PC-3 (cell line): ENCODE data around the gene CUEDC2. TPM values are rescaled to one million over a fixed set of nuclear protein-coding genes. Genes with fewer than 3 reads are reported as not detected.

ENCODE experiments used
- ATAC-seq: fragments of 200-7000 bp; cut with Tn5 transposase; 2 replicates; pipeline ENCODE4 v1.9.1; 2020; ENCODE audit warnings: mild to moderate bottlenecking, moderate library complexity
- BruUV-seq: library from RNA; stranded (reverse); fragments of 400-500 nt; replicated peaks from 2 replicates; lab custom pipeline; 2021; lab: Mats Ljungman, UMichigan
- CTCF ChIA-PET: fragments of 300-600 bp; sonication (Branson Sonifier 250); formaldehyde crosslinking; loops from one replicate; lab custom pipeline; 2022; ENCODE audit warnings: antibody characterized with exemption; lab: Charles Lee
- POLR2A ChIA-PET: fragments of 300-600 bp; sonication (Branson Sonifier 250); formaldehyde crosslinking; loops from one replicate; lab custom pipeline; 2022; ENCODE audit warnings: antibody characterized with exemption; ENCODE audit not compliant: unreplicated experiment; lab: Charles Lee
- DNase-seq: peaks from one replicate; pipeline ENCODE4 v3.0.0-alpha.2; 2015
- H2AFZ ChIP-seq: fragments of 300-600 bp; sonication (generic); 2 replicates; pipeline ENCODE4 v1.6.0; 2016; ENCODE audit warnings: antibody characterized with exemption, low read length
- H3F3A ChIP-seq: fragments of 300-600 bp; sonication (generic); one replicate; pipeline ENCODE4 v1.6.0; 2017; ENCODE audit warnings: antibody characterized with exemption, low read length, control low read depth, mild to moderate bottlenecking; ENCODE audit not compliant: unreplicated experiment
- H3K27ac ChIP-seq: fragments of 300-600 bp; sonication (generic); 2 replicates; pipeline ENCODE4 v1.5.1; 2016; ENCODE audit warnings: mild to moderate bottlenecking, low read length
- H3K27me3 ChIP-seq: fragments of 300-600 bp; sonication (generic); 2 replicates; pipeline ENCODE4 v1.6.1; 2016; ENCODE audit warnings: low read length, mixed read lengths
- H3K36me3 ChIP-seq: fragments of 300-600 bp; sonication (generic); 2 replicates; pipeline ENCODE4 v1.6.1; 2016; ENCODE audit warnings: low read depth, mixed run types, low read length, mixed read lengths
- H3K4me1 ChIP-seq: fragments of 300-600 bp; sonication (generic); 2 replicates; pipeline ENCODE4 v1.5.1; 2016; ENCODE audit warnings: low read length; ENCODE audit not compliant: insufficient read depth
- H3K4me2 ChIP-seq: fragments of 300-600 bp; sonication (generic); 2 replicates; pipeline ENCODE4 v1.6.0; 2016; ENCODE audit warnings: low read length
- H3K4me3 ChIP-seq: fragments of 300-600 bp; sonication (generic); 2 replicates; pipeline ENCODE4 v1.5.1; 2016; ENCODE audit warnings: mild to moderate bottlenecking, low read length, mixed read lengths
- H3K79me2 ChIP-seq: fragments of 300-600 bp; sonication (generic); 2 replicates; pipeline ENCODE4 v1.6.1; 2017; ENCODE audit warnings: low read length, mixed read lengths
- H3K9ac ChIP-seq: fragments of 300-600 bp; sonication (generic); 2 replicates; pipeline ENCODE4 v1.6.0; 2016; ENCODE audit warnings: mild to moderate bottlenecking, low read length
- H3K9me2 ChIP-seq: fragments of 300-600 bp; sonication (generic); replicated peaks from 2 replicates; pipeline ENCODE4 v1.6.1; 2016; ENCODE audit warnings: mixed run types, low read length, mixed read lengths
- H3K9me3 ChIP-seq: fragments of 300-600 bp; sonication (generic); 2 replicates; pipeline ENCODE4 v1.6.1; 2016; ENCODE audit warnings: low read length, mixed read lengths
- H4K20me1 ChIP-seq: fragments of 300-600 bp; sonication (generic); 2 replicates; pipeline ENCODE4 v1.6.1; 2016; ENCODE audit warnings: low read length, mixed read lengths
- EZH2 ChIP-seq: fragments of 300-600 bp; sonication (generic); IDR thresholded peaks from one replicate; pipeline ENCODE4 v1.6.1; 2017; ENCODE audit warnings: antibody characterized with exemption, mild to moderate bottlenecking, low read length; ENCODE audit not compliant: unreplicated experiment
- EZH2phosphoT487 ChIP-seq: fragments of 300-600 bp; sonication (generic); IDR thresholded peaks from 2 replicates; pipeline ENCODE4 v1.6.1; 2018; ENCODE audit warnings: mild to moderate bottlenecking, antibody characterized with exemption, low read length, borderline replicate concordance
- intact Hi-C: fragments of 100-400 bp; cut with micrococcal nuclease; formaldehyde crosslinking; loops from 2 replicates; pipeline ENCODE4 v1.9.0; 2023
- total RNA-seq: library from RNA; depleted of rRNA; stranded (reverse); fragments of >200 nt; gene quantifications from 2 replicates; pipeline ENCODE4 v1.2.3, GENCODE V29; 2014
- TF ChIP-seq, protein P1 (sequence below): fragments of 300-600 bp; sonication (generic); conservative IDR thresholded peaks from 2 replicates; pipeline ENCODE4 v1.5.1; 2017; ENCODE audit warnings: antibody characterized with exemption, low read depth, mild to moderate bottlenecking, low read length

Gene CUEDC2
- total RNA-seq, 1 experiment from 2014 or later = 51.4 TPM

DNA sequence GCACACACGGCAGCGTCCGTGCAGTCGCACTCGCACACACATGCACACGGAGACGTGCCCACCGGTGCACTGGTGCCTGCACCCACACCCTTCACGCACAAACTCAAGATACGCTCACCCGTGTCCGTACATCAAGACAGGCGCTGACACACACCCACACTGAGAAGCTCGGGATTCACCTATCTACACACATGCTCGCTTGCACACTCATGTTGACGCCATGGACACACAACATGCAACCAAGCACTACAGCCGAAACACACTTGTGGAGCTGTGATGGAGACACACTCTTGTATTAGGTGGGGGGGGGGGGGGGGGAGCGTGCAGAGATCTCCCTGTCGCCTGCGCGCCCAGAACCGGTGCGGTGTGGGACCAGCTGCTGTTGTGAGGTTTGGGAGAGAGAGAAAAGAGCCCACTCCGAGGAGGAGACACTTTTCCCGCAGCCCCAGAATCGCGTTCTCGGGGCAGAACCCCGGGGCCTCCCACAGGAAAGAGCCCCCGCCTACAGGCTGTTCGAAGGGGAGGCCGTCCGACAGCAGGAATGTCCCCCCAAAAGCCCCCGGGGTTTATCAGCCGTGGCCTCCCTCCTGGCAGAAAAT lies 37.5 kb downstream of the CUEDC2 start:
- Histone ChIP-seq H4K20me1 (no peaks in the 10 kb centered on the region), H2AFZ (peak overlapping the region; percentile 29; the same call in 1 of the 2 replicates), H3K4me3 (peak overlapping the region; percentile 79), H3K4me2 (peak overlapping the region; percentile 99), H3K9me3 (no peaks in the 10 kb centered on the region), H3K9ac (peak overlapping the region; percentile 90), H3K36me3 (no peaks in the 10 kb centered on the region; the same call in 1 of the 2 replicates), H3K27me3 (no peaks in the 10 kb centered on the region), H3K79me2 (peaks cover 15% of the 10 kb centered on the region), H3K9me2 (no peaks in the 10 kb centered on the region), H3K27ac (peak overlapping the region; percentile 87), H3F3A (no peaks in the 10 kb centered on the region), H3K4me1 (peaks cover 16% of the 10 kb centered on the region)
- BruUV-seq = TSS peak; percentile 40
- intact Hi-C loops = loop anchor here (2.0 kb wide), 1 partner anchor 84 kb away; no protein-coding TSS in a partner anchor
- peak; percentile 1 for ATAC-seq
- CTCF ChIA-PET = no interaction called here
- TF ChIP-seq EZH2 (no peak), EZH2phosphoT487 (no peak)
- TF ChIP-seq, protein P1, sequence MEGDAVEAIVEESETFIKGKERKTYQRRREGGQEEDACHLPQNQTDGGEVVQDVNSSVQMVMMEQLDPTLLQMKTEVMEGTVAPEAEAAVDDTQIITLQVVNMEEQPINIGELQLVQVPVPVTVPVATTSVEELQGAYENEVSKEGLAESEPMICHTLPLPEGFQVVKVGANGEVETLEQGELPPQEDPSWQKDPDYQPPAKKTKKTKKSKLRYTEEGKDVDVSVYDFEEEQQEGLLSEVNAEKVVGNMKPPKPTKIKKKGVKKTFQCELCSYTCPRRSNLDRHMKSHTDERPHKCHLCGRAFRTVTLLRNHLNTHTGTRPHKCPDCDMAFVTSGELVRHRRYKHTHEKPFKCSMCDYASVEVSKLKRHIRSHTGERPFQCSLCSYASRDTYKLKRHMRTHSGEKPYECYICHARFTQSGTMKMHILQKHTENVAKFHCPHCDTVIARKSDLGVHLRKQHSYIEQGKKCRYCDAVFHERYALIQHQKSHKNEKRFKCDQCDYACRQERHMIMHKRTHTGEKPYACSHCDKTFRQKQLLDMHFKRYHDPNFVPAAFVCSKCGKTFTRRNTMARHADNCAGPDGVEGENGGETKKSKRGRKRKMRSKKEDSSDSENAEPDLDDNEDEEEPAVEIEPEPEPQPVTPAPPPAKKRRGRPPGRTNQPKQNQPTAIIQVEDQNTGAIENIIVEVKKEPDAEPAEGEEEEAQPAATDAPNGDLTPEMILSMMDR = no peak
- DNase-seq = peak; percentile 2
- POLR2A ChIA-PET = interaction anchor here (0.6 to 1.1 kb wide), 3 partner anchors 10 to 340 kb away, joined by 3 to 10 read pairs (median 6); partner anchors contain the start of gene ACTR1A

DNA sequence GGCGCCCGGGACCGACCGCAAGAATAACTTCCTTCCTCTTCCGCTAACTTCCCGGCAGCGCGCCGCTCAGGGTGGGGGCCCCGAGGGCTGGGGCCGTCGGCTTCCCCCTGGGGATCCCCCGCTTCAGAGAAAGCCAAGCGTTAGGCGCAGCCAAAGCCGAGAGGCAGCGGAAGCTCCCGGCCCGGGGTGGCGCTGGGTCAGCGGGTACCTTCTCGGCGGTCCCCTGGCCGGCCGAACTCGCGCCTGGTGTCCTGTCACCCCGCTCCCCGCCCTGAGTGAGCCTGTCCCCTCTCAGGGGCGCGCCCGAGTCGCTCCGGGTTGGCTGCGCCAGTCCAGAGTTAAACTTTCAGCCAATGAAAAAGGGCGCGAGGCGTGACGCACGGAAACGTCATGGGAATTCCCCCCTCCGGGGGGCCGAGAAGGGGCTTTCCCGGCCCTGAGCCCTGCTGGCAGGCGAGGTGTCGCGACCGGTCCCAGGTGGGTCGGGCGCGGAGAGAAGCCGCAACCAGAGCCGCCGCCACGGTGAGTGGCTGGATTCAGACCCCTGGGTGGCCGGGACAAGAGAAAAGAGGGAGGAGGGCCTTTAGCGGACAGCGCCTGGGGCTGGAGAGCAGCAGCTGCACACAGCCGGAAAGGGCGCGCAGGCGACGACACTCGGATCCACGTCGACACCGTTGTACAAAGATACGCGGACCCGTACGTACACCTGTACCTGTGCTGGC lies 38.1 kb downstream of the CUEDC2 start:
- Histone ChIP-seq H3K4me2 (peak overlapping the region; percentile 99), H3K27ac (peak overlapping the region; percentile 87), H3K9ac (peak overlapping the region; percentile 90), H3K9me2 (no peaks in the 10 kb centered on the region), H3K4me1 (peaks cover 12% of the 10 kb centered on the region; the same call in 1 of the 2 replicates), H3K79me2 (peaks cover 15% of the 10 kb centered on the region), H3K27me3 (no peaks in the 10 kb centered on the region), H3K4me3 (peak overlapping the region; percentile 79), H3K36me3 (no peaks in the 10 kb centered on the region), H2AFZ (peak overlapping the region; percentile 65), H4K20me1 (no peaks in the 10 kb centered on the region), H3F3A (no peaks in the 10 kb centered on the region), H3K9me3 (no peaks in the 10 kb centered on the region)
- POLR2A ChIA-PET = interaction anchor here (0.6 to 1.1 kb wide), 3 partner anchors 9 to 340 kb away, joined by 3 to 10 read pairs (median 6); partner anchors contain the start of gene ACTR1A
- peak; percentile 87 for DNase-seq
- no TSS peak for BruUV-seq
- intact Hi-C loops = loop anchor here (2.0 kb wide), 1 partner anchor 85 kb away; no protein-coding TSS in a partner anchor
- no peak for TF ChIP-seq EZH2
- no peak for TF ChIP-seq EZH2phosphoT487
- TF ChIP-seq, protein P1 = peak; percentile 7; the same call in 1 of the 2 replicates
- CTCF ChIA-PET = interaction anchor here (0.6 to 1.0 kb wide), 4 partner anchors 9 to 93 kb away, joined by 3 to 5 read pairs (median 4); partner anchors contain the start of gene C10orf95
- ATAC-seq = peak; percentile 83
